Thymus (tissue), 11 donors: ENCODE measurements around the gene TIAL1. TPM values are rescaled to one million over a fixed set of nuclear protein-coding genes. Genes with fewer than 3 reads are reported as not detected.
"Not testable (repeated sequence)": the region's sequence is repeated elsewhere in the genome, so short reads cannot be mapped to it uniquely, and the experiment has no call there.

ENCODE experiments used
- DNase-seq, 9 donors: peaks; one replicate each; pipeline ENCODE4 v3.0.0-alpha.2; 2013; ENCODE audit warnings: low spot score in 9 of 9, low read depth in 6 of 9, missing footprints in 1 of 9
- H3K27ac ChIP-seq, 2 donors: one replicate each; pipeline ENCODE4 v1.5.1; 2013; ENCODE audit warnings: control low read depth in 1 of 2, low read depth in 1 of 2, low read length in 1 of 2, mild to moderate bottlenecking in 1 of 2, moderate library complexity in 1 of 2
- H3K27me3 ChIP-seq, 2 donors: one replicate each; pipeline ENCODE4 v1.5.1; 2013; ENCODE audit warnings: low read length in 1 of 2; ENCODE audit not compliant: control insufficient read depth in 2 of 2, insufficient read depth in 1 of 2
- H3K36me3 ChIP-seq, 2 donors: one replicate each; pipeline ENCODE4 v1.5.1; 2013; ENCODE audit warnings: low read length in 1 of 2, mild to moderate bottlenecking in 1 of 2, moderate library complexity in 1 of 2; ENCODE audit not compliant: control insufficient read depth in 2 of 2, insufficient read depth in 2 of 2
- H3K4me1 ChIP-seq, 2 donors: one replicate each; pipeline ENCODE4 v1.5.1; 2013; ENCODE audit warnings: low read length in 2 of 2; ENCODE audit not compliant: control insufficient read depth in 2 of 2, insufficient read depth in 2 of 2
- H3K4me3 ChIP-seq, 2 donors: one replicate each; pipeline ENCODE4 v1.5.1; 2013; ENCODE audit warnings: low read length in 2 of 2, control low read depth in 1 of 2, mild to moderate bottlenecking in 1 of 2
- H3K9me3 ChIP-seq, 2 donors: one replicate each; pipeline ENCODE4 v1.5.1; 2013; ENCODE audit warnings: low read length in 1 of 2, mild to moderate bottlenecking in 1 of 2; ENCODE audit not compliant: control insufficient read depth in 2 of 2, insufficient read depth in 1 of 2
- WGBS: extraction: QIAGEN DNeasy Blood & Tissue Kit; methylation state at CpG from one replicate; pipeline ENCODE4 v1.1.7; 2013; 5-methylcytosine and 5-hydroxymethylcytosine counted together
- polyA plus RNA-seq: library from polyadenylated mRNA; stranded (reverse); fragments of 200-250 nt; gene quantifications from one replicate; pipeline ENCODE4 v1.2.3, GENCODE V29; 2013
- total RNA-seq: library from RNA; stranded (reverse); fragments of 120-200 nt; gene quantifications from one replicate; pipeline ENCODE4 v1.2.4, GENCODE V29; 2013
- donor health status: healthy.

TIAL1 gene
- total and polyA plus RNA-seq, 2 donors, result 42.6 to 128 TPM

GRCh38 chr10:119575506-119575905 is 21.3 kb downstream of the TIAL1 start:
- Histone ChIP-seq H3K36me3 (peaks cover 29 to 68% of the 10 kb centered on the region in 2 donors), H3K4me3 (no peak overlapping the region), H3K27me3 (no peaks in the 10 kb centered on the region), H3K27ac (no peak overlapping the region), H3K9me3 (no peaks in the 10 kb centered on the region), H3K4me1 (no peaks in the 10 kb centered on the region)
- no peak for DNase-seq
- WGBS, result 80% methylated on average over 5 of the region's 5 CpGs

DNA sequence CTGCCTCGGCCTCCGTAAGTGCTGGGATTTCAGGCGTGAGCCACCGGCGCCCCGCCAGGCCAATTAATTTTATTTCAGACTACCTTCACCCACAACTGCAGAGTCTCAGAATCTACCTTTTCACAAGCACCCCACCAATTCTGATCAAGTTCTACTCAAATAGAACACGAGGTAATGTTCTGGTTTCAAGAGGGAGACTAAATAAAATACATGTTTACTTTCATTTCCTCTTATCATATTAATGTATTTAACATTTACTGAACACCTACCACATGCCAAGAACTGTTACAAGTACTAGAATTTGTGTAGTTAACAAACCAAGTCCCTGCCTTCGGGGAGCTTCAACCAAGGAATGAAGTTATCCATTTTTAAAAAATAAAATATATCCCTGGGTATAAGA is 28.8 kb downstream of the TIAL1 start:
- H3K36me3 ChIP-seq, result peaks cover 8 to 9% of the 10 kb centered on the region in 2 donors
- no peak overlapping the region for H3K4me3 ChIP-seq
- H3K27me3 ChIP-seq, result no peaks in the 10 kb centered on the region
- no peak for DNase-seq
- no peaks in the 10 kb centered on the region for H3K9me3 ChIP-seq
- H3K4me1 ChIP-seq, result no peaks in the 10 kb centered on the region
- H3K27ac ChIP-seq, result no peak overlapping the region
- WGBS, result 96% methylated on average over 8 of the region's 8 CpGs

GRCh38 chr10:119562097-119562496 is 34.7 kb downstream of the TIAL1 start:
- DNase-seq, result no peak
- WGBS, result 99% methylated on average over 4 of the region's 4 CpGs
- Histone ChIP-seq H3K36me3 (no peaks in the 10 kb centered on the region), H3K4me3 (no peak overlapping the region), H3K4me1 (no peaks in the 10 kb centered on the region), H3K9me3 (no peaks in the 10 kb centered on the region), H3K27ac (no peak overlapping the region), H3K27me3 (no peaks in the 10 kb centered on the region)

- not testable (repeated sequence) for H3K4me3 ChIP-seq, DNase-seq, H3K36me3 ChIP-seq, H3K27ac ChIP-seq, H3K9me3 ChIP-seq, H3K27me3 ChIP-seq, H3K4me1 ChIP-seq
- 93% methylated on average over 33 of the region's 33 CpGs for WGBS
Observed at GRCh38 chr10:119559511-119559910, 37.3 kb downstream of the TIAL1 start.

DNA sequence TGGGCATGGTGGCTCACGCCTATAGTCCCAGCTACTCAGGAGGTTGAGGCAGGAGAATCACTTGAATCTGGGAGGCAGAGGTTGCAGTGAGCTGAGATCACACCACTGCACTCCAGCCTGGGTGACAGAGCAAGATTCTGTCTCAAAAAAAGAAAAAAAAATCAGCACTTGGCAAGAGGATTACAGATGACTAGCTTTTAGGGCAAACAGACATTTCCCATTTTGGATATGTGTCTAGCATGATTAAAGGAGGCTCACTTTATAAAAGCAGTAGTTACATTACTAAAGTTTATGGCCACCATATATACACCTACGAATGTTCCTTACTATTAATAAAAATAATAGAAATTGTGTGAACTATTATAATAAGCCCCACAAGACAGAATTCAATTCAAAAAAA is 40.7 kb downstream of the TIAL1 start:
- H3K27me3 ChIP-seq, DNase-seq, H3K36me3 ChIP-seq, H3K27ac ChIP-seq, H3K4me3 ChIP-seq, H3K4me1 ChIP-seq, H3K9me3 ChIP-seq: not testable (repeated sequence)
- 99% methylated on average over 2 of the region's 2 CpGs for WGBS

GRCh38 chr10:119555178-119555784 is 41.5 kb downstream of the TIAL1 start:
- Histone ChIP-seq H3K9me3 (no peaks in the 10 kb centered on the region), H3K4me1 (no peaks in the 10 kb centered on the region), H3K4me3 (no peak overlapping the region), H3K27ac (no peak overlapping the region), H3K27me3 (no peaks in the 10 kb centered on the region), H3K36me3 (no peaks in the 10 kb centered on the region)
- WGBS, result 98% methylated on average over 6 of the region's 6 CpGs
- DNase-seq, result no peak

DNA sequence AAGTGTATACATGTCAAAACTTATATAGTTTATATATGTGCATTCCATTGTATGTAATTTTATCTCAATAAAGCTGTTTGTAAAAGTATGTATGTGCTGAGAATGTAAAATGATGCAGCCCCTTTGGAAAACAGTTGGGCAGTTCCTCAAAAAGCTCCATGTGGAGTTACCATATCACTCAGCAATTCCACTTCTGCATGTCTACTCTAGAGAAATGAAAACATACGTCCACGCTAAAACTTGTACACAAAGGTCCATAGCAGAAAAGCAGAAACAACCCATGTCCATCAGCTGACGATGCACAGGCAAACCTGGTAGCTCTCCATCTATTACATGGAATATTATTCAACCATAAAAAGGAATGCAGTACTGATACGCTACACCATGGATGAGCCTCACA is 45.9 kb downstream of the TIAL1 start:
- Histone ChIP-seq H3K27ac (no peak overlapping the region), H3K27me3 (no peaks in the 10 kb centered on the region), H3K9me3 (no peaks in the 10 kb centered on the region), H3K36me3 (no peaks in the 10 kb centered on the region), H3K4me1 (peaks cover 0 to 3% of the 10 kb centered on the region in 2 donors), H3K4me3 (no peak overlapping the region)
- no peak for DNase-seq
- WGBS, result 89% methylated on average over 4 of the region's 4 CpGs

DNA sequence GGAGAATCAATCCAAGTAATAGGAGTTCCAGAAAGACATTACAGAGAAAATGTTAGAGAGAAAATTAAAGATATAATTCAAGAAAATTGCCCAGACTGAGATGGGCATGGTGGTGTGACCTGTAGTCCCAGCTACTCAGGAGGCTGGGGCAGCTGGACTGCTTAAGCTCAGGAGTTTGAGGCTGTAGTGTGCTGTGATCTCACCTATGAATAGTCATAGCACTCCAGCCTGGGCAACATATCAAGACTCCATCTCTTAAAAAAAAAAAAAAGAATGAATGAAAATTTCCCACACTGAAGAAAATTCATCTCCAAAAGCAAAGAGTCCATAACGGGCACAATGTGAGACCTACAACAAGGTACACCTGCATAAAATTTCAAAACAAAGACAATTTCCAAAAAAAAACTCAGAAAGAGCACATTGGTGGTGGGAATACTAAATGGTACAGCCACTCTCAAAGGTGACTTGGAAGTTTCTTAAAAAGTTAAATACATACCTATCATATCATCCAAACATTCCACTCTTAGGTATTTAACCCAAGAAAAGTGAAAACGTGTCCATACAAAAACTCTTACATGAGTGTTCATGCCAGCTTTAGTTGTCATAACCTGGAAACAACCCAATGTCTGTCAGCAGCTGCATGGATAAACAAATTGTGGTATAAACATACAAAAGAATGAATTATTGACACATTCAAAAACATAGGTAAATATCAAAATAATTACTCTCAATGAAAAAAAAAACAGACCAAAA is 47.3 kb downstream of the TIAL1 start:
- no peaks in the 10 kb centered on the region for H3K9me3 ChIP-seq
- no peaks in the 10 kb centered on the region for H3K36me3 ChIP-seq
- peaks cover 0 to 3% of the 10 kb centered on the region in 2 donors for H3K4me1 ChIP-seq
- DNase-seq, result no peak
- H3K27ac ChIP-seq, result no peak overlapping the region
- H3K4me3 ChIP-seq, result no peak overlapping the region
- 90% methylated on average over 2 of the region's 2 CpGs for WGBS
- H3K27me3 ChIP-seq, result no peaks in the 10 kb centered on the region

DNA sequence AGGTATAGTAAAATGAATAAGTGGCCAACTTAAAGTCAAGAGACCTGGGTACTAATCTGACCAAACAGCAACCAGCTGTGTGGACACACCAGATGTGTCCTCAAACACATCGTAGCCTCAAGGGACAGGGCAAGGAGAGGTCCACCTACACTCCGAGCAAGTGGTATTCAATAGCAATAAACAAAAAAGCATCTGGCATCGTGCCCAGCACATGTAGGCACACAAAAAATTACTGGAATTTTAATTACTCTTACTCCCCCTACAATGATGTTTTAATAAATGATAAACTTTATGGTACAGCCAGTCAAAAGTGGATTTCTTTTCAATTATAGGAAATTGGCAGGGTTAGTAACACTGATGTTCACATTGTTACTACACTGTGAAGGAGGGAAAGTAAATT is 50.8 kb downstream of the TIAL1 start:
- Histone ChIP-seq H3K4me1 (peaks cover 2 to 16% of the 10 kb centered on the region in 2 donors), H3K27me3 (peaks cover 0 to 7% of the 10 kb centered on the region in 2 donors), H3K27ac (no peak overlapping the region), H3K36me3 (no peaks in the 10 kb centered on the region), H3K4me3 (no peak overlapping the region), H3K9me3 (no peaks in the 10 kb centered on the region)
- DNase-seq, result no peak
- WGBS, result 94% methylated on average over 3 of the region's 3 CpGs
